B cell (primary cell): ENCODE measurements around the gene CDHR1. TPM values are rescaled to one million over a fixed set of nuclear protein-coding genes. Genes with fewer than 3 reads are reported as not detected.
A peak's percentile ranks its signal among the peaks of the same experiment; 100 is the strongest.

ENCODE experiments used
- ATAC-seq: fragments of 200-7000 bp; cut with Tn5 transposase; one replicate; pipeline ENCODE4 v1.10.0; 2021; ENCODE audit warnings: low read depth, mild to moderate bottlenecking, moderate number of reproducible peaks, moderate library complexity
- CTCF ChIA-PET: fragments of 350-600 bp; sonication (Branson Sonifier 250); formaldehyde crosslinking; loops from one replicate; lab custom pipeline; 2021; ENCODE audit warnings: antibody characterized with exemption, inconsistent platforms; lab: Charles Lee
- POLR2A ChIA-PET: fragments of 350-600 bp; sonication (Branson Sonifier 250); formaldehyde crosslinking; loops from one replicate; lab custom pipeline; 2021; ENCODE audit warnings: antibody characterized with exemption; lab: Charles Lee
- DNase-seq: peaks from one replicate; pipeline ENCODE4 v3.0.0; 2013
- H2AFZ ChIP-seq: 2 replicates; pipeline ENCODE4 v1.6.1; 2012; ENCODE audit warnings: mild to moderate bottlenecking, low read depth, low read length; ENCODE audit not compliant: insufficient read depth, poor library complexity, severe bottlenecking
- H3K27ac ChIP-seq, 2 donors: 1 replicate in 1 of 2; 2 replicates in 1 of 2; pipeline ENCODE4 v1.5.1; 2012 to 2013; ENCODE audit warnings: low read length in 2 of 2, mild to moderate bottlenecking in 2 of 2, moderate library complexity in 1 of 2
- H3K27me3 ChIP-seq, 4 experiments: fragments of 200-600 bp in 1 of 4; sonication (generic) in 1 of 4; replicated peaks in 1 of 4; 1 replicate in 2 of 4; 2 replicates in 2 of 4; pipeline versions ENCODE4 v1.6.1 to v1.7.0; 2013 to 2016; ENCODE audit warnings: low read length in 3 of 4, mild to moderate bottlenecking in 2 of 4, mixed read lengths in 1 of 4, moderate library complexity in 1 of 4; ENCODE audit not compliant: insufficient read depth in 4 of 4, control insufficient read depth in 3 of 4; ENCODE audit errors: control extremely low read depth in 1 of 4
- H3K36me3 ChIP-seq, 2 experiments: replicated peaks in 1 of 2; 1 replicate in 1 of 2; 2 replicates in 1 of 2; pipeline versions ENCODE4 v1.6.1 to v1.7.1; 2013; ENCODE audit warnings: low read length in 1 of 2; ENCODE audit not compliant: insufficient read depth in 2 of 2, control insufficient read depth in 1 of 2; ENCODE audit errors: control extremely low read depth in 1 of 2, extremely low read depth in 1 of 2
- H3K4me1 ChIP-seq, 2 donors: fragments of 200-600 bp in 1 of 2; sonication (generic) in 1 of 2; 1 replicate in 1 of 2; 2 replicates in 1 of 2; pipeline versions ENCODE4 v1.5.1 to v1.6.1; 2013 to 2017; ENCODE audit warnings: low read length in 2 of 2; ENCODE audit not compliant: control insufficient read depth in 2 of 2, insufficient read depth in 2 of 2
- H3K4me2 ChIP-seq: replicated peaks from 2 replicates; pipeline ENCODE3; 2012; ENCODE audit warnings: mild to moderate bottlenecking, low read depth, low read length; ENCODE audit not compliant: poor library complexity, severe bottlenecking
- H3K4me3 ChIP-seq, 5 experiments: fragments of 200-600 bp in 1 of 5; sonication (generic) in 1 of 5; 1 replicate in 3 of 5; 2 replicates in 2 of 5; pipeline versions ENCODE4 v1.5.1 to v1.7.0; 2011 to 2016; ENCODE audit warnings: low read length in 4 of 5, mild to moderate bottlenecking in 4 of 5, low read depth in 2 of 5, control low read depth in 1 of 5, moderate library complexity in 1 of 5; ENCODE audit not compliant: insufficient read depth in 1 of 5; ENCODE audit errors: control extremely low read depth in 1 of 5, extremely low read depth in 1 of 5
- H3K79me2 ChIP-seq: fragments of 200-600 bp; sonication (generic); one replicate; pipeline ENCODE4 v1.6.0; 2016; ENCODE audit warnings: low read length; ENCODE audit not compliant: control insufficient read depth, insufficient read depth
- H3K9ac ChIP-seq: fragments of 200-600 bp; sonication (generic); 2 replicates; pipeline ENCODE4 v1.6.1; 2017; ENCODE audit warnings: mild to moderate bottlenecking, low read length, moderate library complexity
- H3K9me3 ChIP-seq, 3 donors: one replicate each; pipeline versions ENCODE4 v1.6.1 to v1.7.1; 2013; ENCODE audit warnings: low read length in 2 of 3; ENCODE audit not compliant: control insufficient read depth in 2 of 3, insufficient read depth in 1 of 3; ENCODE audit errors: control extremely low read depth in 1 of 3
- H4K20me1 ChIP-seq: 2 replicates; pipeline ENCODE4 v1.6.0; 2012; ENCODE audit warnings: mild to moderate bottlenecking, low read length; ENCODE audit not compliant: insufficient read depth, control insufficient read depth, poor library complexity, severe bottlenecking
- H3K27ac Mint-ChIP-seq: one replicate; pipeline ENCODE4 v1.8.0; 2021; ENCODE audit warnings: mixed read lengths
- H3K27me3 Mint-ChIP-seq: one replicate; pipeline ENCODE4 v1.8.0; 2021; ENCODE audit warnings: mixed read lengths
- H3K4me1 Mint-ChIP-seq: one replicate; pipeline ENCODE4 v1.8.0; 2021; ENCODE audit warnings: mixed read lengths
- H3K4me3 Mint-ChIP-seq: one replicate; pipeline ENCODE4 v1.8.0; 2021; ENCODE audit warnings: mixed read lengths
- H3K9me3 Mint-ChIP-seq: one replicate; pipeline ENCODE4 v1.8.0; 2022; ENCODE audit warnings: mixed read lengths; ENCODE audit not compliant: insufficient read depth
- CTCF ChIP-seq: fragments of 200-600 bp; IDR thresholded peaks from one replicate; pipeline ENCODE4 v1.8.0; 2022; ENCODE audit warnings: antibody characterized with exemption, mild to moderate bottlenecking
- EZH2 ChIP-seq: IDR thresholded peaks from 2 replicates; pipeline ENCODE4 v1.6.1; 2012; ENCODE audit warnings: borderline replicate concordance, low read depth, mild to moderate bottlenecking, moderate library complexity, low read length; ENCODE audit not compliant: insufficient read depth, poor library complexity, severe bottlenecking
- WGBS: methylation state at CpG from one replicate; pipeline ENCODE4 v1.1.5; 2013; ENCODE audit warnings: missing lambda C conversion rate; ENCODE audit not compliant: insufficient coverage; 5-methylcytosine and 5-hydroxymethylcytosine counted together
- intact Hi-C: fragments of 100-400 bp; cut with micrococcal nuclease; formaldehyde crosslinking; loops from one replicate; pipeline ENCODE4 v1.10.0; 2022
- polyA plus RNA-seq: library from polyadenylated mRNA; depleted of rRNA; stranded (reverse); fragments of >200 nt; gene quantifications from 2 replicates; pipeline ENCODE4 v1.2.3, GENCODE V29; 2012
- total RNA-seq, 2 donors: library from RNA; stranded (reverse); fragments of 120-200 nt in 1 of 2; gene quantifications; 1 replicate in 1 of 2; 2 replicates in 1 of 2; pipeline versions ENCODE4 v1.2.3 to v1.2.4, GENCODE V29; 2013 to 2022

The CDHR1 gene
- total and polyA plus RNA-seq, 2 donors (not counting 1 experiment from before 2014, with no cell fraction given) = 0.31 to 1.7 TPM

- Mint-ChIP-seq H3K27ac (no peak overlapping the region), H3K9me3 (no peaks in the 10 kb centered on the region), H3K27me3 (peaks cover 48% of the 10 kb centered on the region), H3K4me1 (no peaks in the 10 kb centered on the region), H3K4me3 (no peak overlapping the region)
- Histone ChIP-seq H3K9ac (no peak overlapping the region), H3K36me3 (no peaks in the 10 kb centered on the region), H3K79me2 (no peaks in the 10 kb centered on the region), H3K27ac (no peak overlapping the region), H2AFZ (no peak overlapping the region), H4K20me1 (no peaks in the 10 kb centered on the region), H3K4me2 (no peak overlapping the region), H3K27me3 (peaks cover 0 to 18% (median 4%) of the 10 kb centered on the region in 4 experiments), H3K4me1 (no peaks in the 10 kb centered on the region), H3K9me3 (no peaks in the 10 kb centered on the region), H3K4me3 (no peak overlapping the region)
- intact Hi-C loops = loop anchor here (2.0 kb wide), 1 partner anchor 109 kb away; no protein-coding TSS in a partner anchor
- ChIA-PET CTCF (interaction anchor here (0.9 to 10.7 kb wide), 6 partner anchors 10 to 273 kb away, joined by 3 to 267 read pairs (median 4); no protein-coding TSS in a partner anchor), POLR2A (no interaction called here)
- TF ChIP-seq EZH2 (no peak), CTCF (no peak)
- 86% methylated on average over 4 of the region's 4 CpGs for WGBS
- DNase-seq = no peak
- no peak for ATAC-seq
These were observed 71.1 kb downstream of the CDHR1 start for GRCh38 chr10:84265418-84265817.

- Histone ChIP-seq H4K20me1 (no peaks in the 10 kb centered on the region), H3K79me2 (no peaks in the 10 kb centered on the region), H3K4me3 (no peak overlapping the region), H3K27ac (no peak overlapping the region), H3K9me3 (no peaks in the 10 kb centered on the region), H2AFZ (no peak overlapping the region), H3K27me3 (peaks cover 0 to 6% (median 3%) of the 10 kb centered on the region in 4 experiments), H3K4me2 (no peak overlapping the region), H3K4me1 (no peaks in the 10 kb centered on the region), H3K9ac (no peak overlapping the region), H3K36me3 (no peaks in the 10 kb centered on the region)
- ChIA-PET POLR2A (no interaction called here), CTCF (interaction anchor here (0.9 to 10.7 kb wide), 6 partner anchors 9 to 271 kb away, joined by 3 to 267 read pairs (median 6); partner anchors contain the start of gene CCSER2)
- no peaks in the 10 kb centered on the region for H3K4me1 Mint-ChIP-seq
- DNase-seq (peak; percentile 22), ATAC-seq (no peak)
- H3K27ac Mint-ChIP-seq = no peak overlapping the region
- peaks cover 45% of the 10 kb centered on the region for H3K27me3 Mint-ChIP-seq
- intact Hi-C loops = no loop called here
- TF ChIP-seq EZH2 (no peak), CTCF (peak; percentile 44)
- no peaks in the 10 kb centered on the region for H3K9me3 Mint-ChIP-seq
- 55% methylated on average over 6 of the region's 7 CpGs for WGBS
- H3K4me3 Mint-ChIP-seq = no peak overlapping the region
These were observed 73.3 kb downstream of the CDHR1 start for GRCh38 chr10:84267503-84268126.
